Forelimb muscle (tissue), 1 donor: ENCODE measurements around the gene TNFAIP8L1. TPM values are rescaled to one million over a fixed set of nuclear protein-coding genes. Genes with fewer than 3 reads are reported as not detected.

ENCODE experiments used
- DNase-seq: peaks from one replicate; pipeline ENCODE4 v3.0.0-alpha.2; 2013; ENCODE audit warnings: low read depth
- polyA plus RNA-seq: library from polyadenylated mRNA; unstranded; fragments of 120-200 nt; gene quantifications from one replicate; pipeline ENCODE4 v1.2.1, GENCODE V29; 2013; ENCODE audit not compliant: insufficient read length

TNFAIP8L1 gene
- polyA plus RNA-seq, 1 donor = 9.5 TPM

DNA sequence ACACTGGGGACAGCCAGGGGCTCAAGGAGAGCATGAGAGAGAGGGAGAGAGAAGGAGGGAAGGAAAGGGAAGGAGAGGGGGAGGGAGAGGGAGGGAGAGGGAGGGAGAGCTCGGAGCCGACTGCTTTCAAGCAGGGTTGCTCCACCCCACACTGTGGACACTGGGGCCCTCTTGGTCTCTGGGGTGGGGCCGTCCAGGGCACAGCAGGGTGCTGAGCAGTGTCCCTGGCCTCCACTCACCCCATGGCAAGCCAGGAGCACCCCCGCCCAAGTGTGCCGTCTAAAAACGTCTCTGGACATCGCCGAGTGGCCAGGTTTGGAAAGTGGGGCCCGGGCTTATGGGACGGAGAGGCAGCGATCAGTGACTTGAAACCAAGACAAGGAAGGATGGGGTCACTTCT is 63.4 kb downstream of the TNFAIP8L1 start:
- no peak for DNase-seq

DNA sequence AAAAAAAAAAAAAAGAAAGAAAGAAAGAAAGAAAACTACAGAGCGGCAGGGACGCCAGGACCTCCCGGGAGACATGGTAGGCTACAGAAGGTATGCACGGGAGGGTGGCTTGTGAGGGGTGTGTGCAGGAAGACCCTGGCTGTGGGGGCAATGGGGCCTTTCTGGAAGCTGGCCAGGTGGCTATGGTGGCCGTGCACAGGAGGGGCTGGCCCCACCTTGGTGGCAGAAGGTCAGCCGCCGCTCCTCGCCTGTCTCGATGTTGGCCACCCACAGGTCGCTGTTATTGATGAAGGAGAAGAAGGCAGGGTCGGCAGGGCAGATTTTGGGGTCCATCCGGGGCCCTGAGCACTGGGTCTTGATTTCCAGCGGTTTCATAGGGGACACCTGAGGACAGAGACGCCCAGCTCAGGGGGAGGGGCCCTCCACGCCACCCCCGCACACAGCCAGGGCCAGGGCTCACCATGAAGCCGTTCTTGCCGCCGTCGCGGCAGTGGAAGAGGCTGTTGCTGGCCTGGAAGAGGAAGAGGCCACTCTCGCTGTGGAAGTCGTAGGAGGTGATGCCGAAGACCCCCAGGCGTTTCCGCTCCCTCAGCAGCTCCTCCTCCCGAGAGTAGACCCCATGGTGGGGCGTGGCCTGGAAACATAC is 64.5 kb downstream of the TNFAIP8L1 start:
- no peak for DNase-seq

DNA sequence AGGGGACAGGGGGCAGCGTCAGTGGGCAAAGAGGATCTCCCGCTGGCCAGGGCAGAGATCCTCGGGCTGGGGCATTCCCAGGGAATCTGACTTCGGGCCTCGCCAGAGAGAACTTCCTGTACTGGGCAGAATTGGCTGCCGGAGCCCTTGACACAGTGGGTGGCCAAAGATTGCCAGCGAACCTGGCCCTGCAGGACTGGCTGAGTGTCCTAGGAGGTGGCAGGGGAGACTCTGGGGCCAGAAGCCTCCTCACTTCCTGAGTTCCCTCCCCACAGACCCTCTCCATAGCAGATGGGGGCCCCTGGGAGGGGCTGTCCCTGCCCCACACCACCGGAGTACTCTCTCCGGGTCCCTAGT is 65.0 kb downstream of the TNFAIP8L1 start:
- no peak for DNase-seq

Other genes with a start within 250 kb of the TNFAIP8L1 start
- 57.7 TPM for gene SH3GL1, start 239.0 kb upstream of the TNFAIP8L1 start, polyA plus RNA-seq
- 11.1 TPM for gene CHAF1A, start 236.9 kb upstream of the TNFAIP8L1 start, polyA plus RNA-seq
- 106 TPM for gene UBXN6, start 181.7 kb upstream of the TNFAIP8L1 start, polyA plus RNA-seq
- 70.0 TPM for gene HDGFL2, start 167.2 kb upstream of the TNFAIP8L1 start, polyA plus RNA-seq
- 12.8 TPM for gene PLIN4, start 121.0 kb upstream of the TNFAIP8L1 start, polyA plus RNA-seq
- gene PLIN5, start 104.3 kb upstream of the TNFAIP8L1 start, polyA plus RNA-seq = 2.9 TPM
- 0.49 TPM for gene LRG1, start 99.5 kb upstream of the TNFAIP8L1 start, polyA plus RNA-seq
- 44.3 TPM for gene SEMA6B, start 79.8 kb upstream of the TNFAIP8L1 start, polyA plus RNA-seq
- gene MYDGF, start 30.8 kb downstream of the TNFAIP8L1 start, polyA plus RNA-seq = 55.5 TPM
- gene DPP9, start 84.3 kb downstream of the TNFAIP8L1 start, polyA plus RNA-seq = 24.2 TPM
- 3.2 TPM for gene FEM1A, start 152.2 kb downstream of the TNFAIP8L1 start, polyA plus RNA-seq
- gene TICAM1, start 192.2 kb downstream of the TNFAIP8L1 start, polyA plus RNA-seq = 4.0 TPM
- 37.5 TPM for gene PLIN3, start 228.2 kb downstream of the TNFAIP8L1 start, polyA plus RNA-seq